NCI-H1092 treated with DMSO at 0.1 percent for 48 hours (cell line): ENCODE results near the gene AQP11.

Experiments used
- DNase-seq: peaks from one replicate; lab custom pipeline; 2025; lab: John Stamatoyannopoulos, UW

AQP11 gene

GRCh38 chr11:77658213-77659013 lies 68.7 kb downstream of the AQP11 start:
- no peak for DNase-seq
